GM19240 (cell line): ENCODE measurements around the gene C5.
"Not testable (repeated sequence)": the region's sequence is repeated elsewhere in the genome, so short reads cannot be mapped to it uniquely, and the experiment has no call there.

Experiments
- DNase-seq: peaks from one replicate; pipeline ENCODE4 v3.0.0; 2011; ENCODE audit warnings: low spot score; ENCODE audit not compliant: insufficient read length

Gene C5

GRCh38 chr9:121048618-121049017 is 1.5 kb downstream of the C5 start:
- no peak for DNase-seq

DNA sequence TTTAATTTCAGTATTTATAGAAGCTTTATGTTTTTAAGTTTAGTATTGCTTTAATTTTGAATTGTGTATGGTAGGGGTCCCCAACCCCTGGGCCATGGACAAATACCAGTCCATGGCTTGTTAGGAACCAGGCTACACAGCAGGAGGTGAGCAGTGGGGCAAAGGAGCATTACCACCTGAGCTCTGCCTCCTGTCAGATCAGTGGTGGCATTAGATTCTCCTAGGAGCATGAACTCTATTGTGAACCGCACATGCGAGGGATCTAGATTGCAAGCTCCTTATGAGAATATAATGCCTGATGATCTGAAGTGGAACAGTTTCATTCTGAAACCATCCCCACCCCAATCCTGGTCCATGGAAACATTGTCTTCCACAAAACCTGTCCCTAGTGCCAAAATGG is 1.9 kb downstream of the C5 start:
- DNase-seq, result no peak

DNA sequence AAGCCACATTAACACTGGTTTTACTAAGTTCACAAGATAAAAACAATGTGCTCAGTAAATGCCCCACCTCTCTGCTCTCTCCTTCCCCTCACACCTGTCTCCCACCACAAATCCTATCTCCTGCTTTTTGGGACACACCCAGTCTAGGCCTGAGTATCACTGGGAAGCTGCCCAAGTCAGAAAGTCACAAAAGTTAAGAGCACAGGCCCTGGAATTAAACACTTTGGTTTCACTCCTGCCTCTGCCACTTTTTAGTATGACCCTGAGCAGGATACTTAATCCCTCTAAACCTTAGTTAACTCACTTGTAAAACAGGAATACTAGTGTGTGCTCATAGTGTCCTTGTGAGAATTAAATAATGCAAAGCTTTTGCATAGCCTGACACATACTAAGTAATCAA is 11.3 kb downstream of the C5 start:
- no peak for DNase-seq

DNA sequence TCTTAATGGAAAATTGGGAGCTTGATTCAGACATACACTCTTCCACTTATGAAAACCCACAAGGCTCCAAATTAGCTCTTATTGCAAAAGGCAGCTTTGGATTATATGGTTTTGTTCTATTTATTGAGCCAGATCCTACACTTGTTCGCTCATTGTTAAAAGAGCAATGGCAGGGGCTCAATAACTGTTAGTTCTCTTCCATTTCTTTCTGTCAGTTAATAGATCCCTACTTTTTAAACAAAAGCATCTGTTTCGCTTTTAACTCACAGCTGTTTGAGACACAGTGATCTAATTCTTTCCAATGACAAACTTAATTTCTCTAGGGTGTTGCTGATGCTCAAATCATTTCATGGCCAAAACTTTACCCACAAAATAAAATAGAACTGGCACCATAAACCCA is 11.7 kb downstream of the C5 start:
- DNase-seq, result no peak

GRCh38 chr9:121035717-121036116 is 14.4 kb downstream of the C5 start:
- DNase-seq, result not testable (repeated sequence)

DNA sequence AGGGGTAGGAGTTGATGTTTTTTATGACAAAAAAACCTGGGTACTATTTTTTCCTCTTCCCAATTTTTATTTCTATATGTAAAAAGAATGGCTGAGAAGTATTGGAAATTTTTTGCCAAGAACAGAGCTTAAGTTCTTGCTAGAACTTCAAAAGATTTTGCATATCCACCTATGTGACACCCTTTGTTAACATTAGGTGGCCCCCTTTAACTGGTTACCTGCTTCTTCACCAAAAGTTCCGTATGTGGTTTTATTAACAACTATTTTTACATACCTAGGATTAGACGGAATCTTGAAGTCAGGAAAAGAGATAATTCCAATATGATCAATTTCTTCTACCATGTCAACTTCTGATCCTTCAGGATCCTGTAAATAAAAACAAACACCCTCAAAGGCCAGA is 15.5 kb downstream of the C5 start:
- no peak for DNase-seq

- no peak for DNase-seq
Observed at GRCh38 chr9:121029469-121029868, 20.6 kb downstream of the C5 start.

- DNase-seq, result not testable (repeated sequence)
Observed at GRCh38 chr9:121028285-121028684, 21.8 kb downstream of the C5 start.

- no peak for DNase-seq
Observed at GRCh38 chr9:121026768-121027167, 23.3 kb downstream of the C5 start.

DNA sequence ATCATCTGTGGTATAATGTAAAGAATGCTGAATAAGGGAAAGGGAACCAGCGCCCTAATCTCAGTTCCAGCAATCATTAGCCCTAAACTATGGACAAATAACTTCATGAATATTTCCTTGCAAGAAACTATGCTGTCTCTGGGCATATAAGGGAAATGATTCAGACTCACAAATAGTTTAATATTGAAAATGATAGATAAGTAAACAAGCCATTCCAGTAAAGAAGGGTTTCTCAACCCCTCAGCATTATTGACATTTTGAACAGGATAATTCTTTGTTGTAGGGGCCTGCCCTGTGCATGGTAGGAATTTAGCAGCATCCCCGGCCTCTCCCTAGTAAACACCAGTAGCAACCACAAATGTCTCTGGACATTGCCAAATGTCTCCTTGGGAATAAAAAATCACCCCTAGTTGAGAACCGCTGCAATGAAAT is 23.8 kb downstream of the C5 start:
- no peak for DNase-seq

- no peak for DNase-seq
Observed at GRCh38 chr9:121024237-121024636, 25.8 kb downstream of the C5 start.

GRCh38 chr9:121023064-121023463 is 27.0 kb downstream of the C5 start:
- DNase-seq, result no peak

DNA sequence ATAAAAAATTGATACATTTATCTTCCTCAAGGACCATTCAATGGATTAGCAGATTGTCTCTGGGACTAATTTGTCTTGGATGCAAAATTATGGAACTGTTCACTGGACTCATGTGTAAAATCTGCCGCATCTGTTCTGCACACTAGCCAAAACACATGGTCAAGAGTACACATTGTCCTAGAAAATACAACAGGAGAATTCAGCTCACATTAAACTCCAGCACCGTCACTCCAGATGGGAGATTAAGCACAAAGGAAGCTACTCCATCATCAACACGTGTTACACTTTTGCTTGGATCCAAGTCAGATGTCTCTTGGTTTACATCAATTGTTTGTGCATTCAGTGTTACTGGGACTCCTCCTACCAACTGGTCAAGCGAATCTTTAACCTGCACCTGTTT is 28.8 kb downstream of the C5 start:
- DNase-seq, result no peak

- DNase-seq, result no peak
Observed at GRCh38 chr9:121019273-121019672, 30.8 kb downstream of the C5 start.

- DNase-seq, result no peak
Observed at GRCh38 chr9:121013911-121014310, 36.2 kb downstream of the C5 start.

DNA sequence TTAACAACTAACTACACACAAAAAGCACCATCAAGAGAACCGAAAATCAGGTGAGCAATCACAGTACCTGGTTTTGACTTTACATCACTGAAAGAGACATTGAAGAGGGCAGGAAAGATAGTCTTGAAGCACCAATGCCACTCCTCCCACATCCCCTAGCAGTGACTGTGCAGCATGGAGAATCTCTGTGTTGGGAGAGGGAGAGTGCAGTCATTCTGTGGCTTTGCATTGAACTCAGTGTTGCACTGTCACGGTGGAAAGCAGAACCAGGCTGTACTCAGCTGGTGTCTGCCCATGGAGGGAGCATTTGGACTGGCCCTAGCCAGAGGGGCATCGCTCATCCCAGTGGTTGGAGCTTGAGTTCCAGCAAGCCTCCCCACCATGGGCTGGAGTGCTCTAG is 40.4 kb downstream of the C5 start:
- no peak for DNase-seq

DNA sequence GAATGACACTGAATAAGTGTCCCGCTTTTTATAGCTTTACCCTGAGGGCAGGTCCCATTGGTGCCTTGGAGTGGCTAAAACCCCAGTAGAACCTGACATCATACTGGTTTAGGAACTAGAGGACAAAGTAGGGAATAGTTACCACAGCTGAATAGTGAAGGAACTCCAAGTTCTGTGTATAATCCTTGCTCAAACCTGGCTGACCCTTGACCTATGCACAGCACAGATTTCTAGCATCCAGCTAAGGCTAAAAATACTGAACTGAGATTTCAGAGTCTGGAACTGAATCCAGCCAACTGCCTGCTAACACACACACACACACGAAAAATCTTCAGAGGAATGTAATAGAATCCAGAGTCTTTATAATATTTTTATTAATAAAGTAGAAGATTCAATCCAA is 50.8 kb downstream of the C5 start:
- DNase-seq, result no peak

GRCh38 chr9:120998111-120998510 is 52.0 kb downstream of the C5 start:
- no peak for DNase-seq

DNA sequence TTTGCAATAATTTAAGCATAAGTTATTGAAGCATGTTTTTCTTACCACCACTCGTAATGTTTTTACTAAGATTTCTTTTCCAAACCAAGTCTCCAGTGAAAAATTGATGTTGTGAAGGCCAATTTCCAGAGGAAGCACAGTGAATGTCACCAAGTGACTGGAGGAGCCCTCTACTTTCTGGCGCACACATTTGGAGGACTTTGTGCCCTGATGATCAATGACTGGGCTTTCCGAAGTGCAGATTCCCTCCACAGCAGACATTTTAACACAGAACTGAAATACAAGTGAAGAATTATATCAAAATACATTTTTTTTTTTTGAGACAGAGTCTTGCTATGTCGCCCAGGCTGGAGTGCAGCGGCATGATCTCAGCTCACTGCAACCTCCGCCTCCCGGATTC is 52.6 kb downstream of the C5 start:
- no peak for DNase-seq

DNA sequence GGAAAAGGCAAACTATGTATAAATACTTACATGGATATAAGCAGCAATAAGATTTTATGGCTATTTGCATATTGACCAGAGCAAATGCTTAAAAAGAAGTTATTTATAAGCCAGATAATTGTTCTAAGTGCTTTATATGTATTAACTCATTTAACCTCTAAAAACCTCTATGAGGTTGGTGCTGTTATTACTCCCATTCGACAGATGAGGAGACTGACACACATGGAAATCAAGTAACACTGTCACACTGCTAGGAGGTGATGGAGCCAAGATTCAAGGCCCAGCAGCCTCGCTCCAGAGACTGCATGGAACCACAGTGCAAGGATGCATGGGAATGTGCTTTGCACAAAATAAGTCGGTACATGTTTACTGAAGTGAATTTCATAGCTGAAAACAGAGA is 53.7 kb downstream of the C5 start:
- no peak for DNase-seq

- no peak for DNase-seq
Observed at GRCh38 chr9:120989065-120989464, 61.0 kb downstream of the C5 start.

DNA sequence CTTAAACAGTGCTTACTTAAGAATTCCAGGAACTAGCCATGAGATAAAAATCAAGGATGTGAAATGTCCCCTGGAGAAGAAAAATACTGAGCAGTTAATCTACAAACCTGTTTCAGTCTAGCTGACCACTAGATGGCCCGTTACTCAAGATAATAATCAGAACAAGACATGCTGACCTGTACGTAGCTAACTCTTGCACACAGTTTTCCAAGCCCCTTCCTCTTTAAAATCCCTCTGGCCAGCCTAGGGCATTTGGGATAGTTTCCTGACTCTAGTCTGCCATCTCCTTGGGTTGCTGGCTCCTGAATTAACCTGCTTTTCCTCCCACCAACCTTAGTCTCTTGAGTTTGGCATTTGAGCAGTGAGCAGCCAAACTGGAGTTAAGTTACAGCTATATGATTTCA is 64.3 kb downstream of the C5 start:
- no peak for DNase-seq

- no peak for DNase-seq
Observed at GRCh38 chr9:120983259-120983837, 66.7 kb downstream of the C5 start.

DNA sequence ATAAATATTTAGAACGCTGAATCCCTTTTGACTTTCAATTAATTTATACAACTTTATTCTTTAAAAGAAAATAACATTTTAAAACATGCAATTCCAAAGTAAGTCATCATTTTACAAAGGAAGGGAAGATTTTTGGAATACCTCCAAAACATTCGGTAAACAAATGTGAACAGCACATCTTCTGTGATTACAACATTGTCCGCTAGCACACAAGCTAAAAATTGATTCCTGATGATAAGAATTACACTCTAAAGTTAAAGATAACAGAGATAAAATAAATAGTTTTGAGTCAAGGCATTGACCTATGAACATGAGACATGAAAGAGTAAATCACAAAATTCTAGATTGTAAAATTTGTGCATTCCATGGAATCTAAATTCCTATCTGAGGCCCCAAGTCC is 67.2 kb downstream of the C5 start:
- no peak for DNase-seq
